Measurements from ENCODE around the gene MYADML2. TPM values are rescaled to one million over a fixed set of nuclear protein-coding genes. Genes with fewer than 3 reads are reported as not detected.

Gene MYADML2
- total RNA-seq, 1 donor from 2014 or later: not detected

GRCh38 chr17:81931189-81931556 is 15.9 kb downstream of the MYADML2 start:
- peaks cover 10% of the 10 kb centered on the region for H3K36me3 ChIP-seq (ENCODE audit: control insufficient read depth, insufficient read depth, low read length)
- DNase-seq (ENCODE audit: low read depth) (no peak), FAIRE-seq (no peak)
- no peak for TF ChIP-seq CTCF (IDR thresholded peaks at IDR 0.05; ENCODE audit: insufficient read depth, low read length, severe bottlenecking)
- H3K27me3 ChIP-seq (ENCODE audit: control insufficient read depth, insufficient read depth, low read length): no peaks in the 10 kb centered on the region
- H3K4me3 ChIP-seq (ENCODE audit: low read depth, low read length): no peak overlapping the region

- no peak for TF ChIP-seq CTCF (IDR thresholded peaks at IDR 0.05; ENCODE audit: insufficient read depth, low read length, severe bottlenecking)
- no peak for FAIRE-seq
Observed at GRCh38 chr17:81930142-81931125, 16.6 kb downstream of the MYADML2 start.

GRCh38 chr17:81929253-81930141 is 17.5 kb downstream of the MYADML2 start:
- DNase-seq (ENCODE audit: low read depth): no peak
- no peak for TF ChIP-seq CTCF (IDR thresholded peaks at IDR 0.05; ENCODE audit: insufficient read depth, low read length, severe bottlenecking)
- no peak overlapping the region for H3K4me3 ChIP-seq (ENCODE audit: low read depth, low read length)
- H3K36me3 ChIP-seq (ENCODE audit: control insufficient read depth, insufficient read depth, low read length): peaks cover 2% of the 10 kb centered on the region
- FAIRE-seq: no peak
- no peaks in the 10 kb centered on the region for H3K27me3 ChIP-seq (ENCODE audit: control insufficient read depth, insufficient read depth, low read length)

More at GRCh38 chr17:81930142-81931125, 16.6 kb downstream of the MYADML2 start:
- peaks cover 7% of the 10 kb centered on the region for H3K36me3 ChIP-seq (ENCODE audit: control insufficient read depth, insufficient read depth, low read length)
- H3K27me3 ChIP-seq (ENCODE audit: control insufficient read depth, insufficient read depth, low read length): no peaks in the 10 kb centered on the region
- no peak for DNase-seq (ENCODE audit: low read depth)
- H3K4me3 ChIP-seq (ENCODE audit: low read depth, low read length): no peak overlapping the region

GRCh38 chr17:81928544-81929252 is 18.3 kb downstream of the MYADML2 start:
- Histone ChIP-seq H3K27me3 (ENCODE audit: control insufficient read depth, insufficient read depth, low read length) (no peaks in the 10 kb centered on the region), H3K36me3 (ENCODE audit: control insufficient read depth, insufficient read depth, low read length) (no peaks in the 10 kb centered on the region), H3K4me3 (ENCODE audit: low read depth, low read length) (peak overlapping the region; percentile 72)
- DNase-seq (ENCODE audit: low read depth): no peak
- FAIRE-seq: no peak
- no peak for TF ChIP-seq CTCF (IDR thresholded peaks at IDR 0.05; ENCODE audit: insufficient read depth, low read length, severe bottlenecking)

- no peak for FAIRE-seq
- peak within 1 kb of the TSS; percentile 72 for H3K4me3 ChIP-seq (ENCODE audit: low read depth, low read length)
- no peaks in the 10 kb centered on the region for H3K27me3 ChIP-seq (ENCODE audit: control insufficient read depth, insufficient read depth, low read length)
- peak; percentile 67 for DNase-seq (ENCODE audit: low read depth)
- TF ChIP-seq CTCF (IDR thresholded peaks at IDR 0.05; ENCODE audit: insufficient read depth, low read length, severe bottlenecking): no peak
- no peaks in the 10 kb centered on the region for H3K36me3 ChIP-seq (ENCODE audit: control insufficient read depth, insufficient read depth, low read length)
Observed at GRCh38 chr17:81927653-81928543, 19.1 kb downstream of the MYADML2 start, which contains the start of gene MAFG. TSS of gene MAFG (minus strand) at chr17:81927735. CDS start at chr17:81923185, 4,550 bp downstream.
